IMR-90 (cell line): Measurements from ENCODE around the gene TEX13A. TPM values are rescaled to one million over a fixed set of nuclear protein-coding genes. Genes with fewer than 3 reads are reported as not detected.

ENCODE experiments used
- ATAC-seq: fragments of 200-7000 bp; cut with Tn5 transposase; 2 replicates; pipeline ENCODE4 v1.9.1; 2020; ENCODE audit warnings: low read depth, mild to moderate bottlenecking, moderate library complexity
- BruUV-seq: library from RNA; stranded (reverse); fragments of 400-500 nt; replicated peaks from 2 replicates; lab custom pipeline; 2021; lab: Mats Ljungman, UMichigan
- CTCF ChIA-PET: fragments of 300-600 bp; formaldehyde crosslinking; extraction: SDS; loops from one replicate; lab custom pipeline; 2021; ENCODE audit warnings: antibody characterized with exemption; lab: Yijun Ruan, JAX
- POLR2A ChIA-PET: fragments of 300-600 bp; sonication (Branson Sonifier 250); formaldehyde crosslinking; loops from one replicate; lab custom pipeline; 2022; ENCODE audit warnings: antibody characterized with exemption; ENCODE audit not compliant: unreplicated experiment; lab: Charles Lee
- DNase-seq: peaks from one replicate; pipeline ENCODE4 v3.0.0; 2013
- H2AFZ ChIP-seq: replicated peaks from 2 replicates; pipeline ENCODE3; 2013; ENCODE audit warnings: low read length, mild to moderate bottlenecking; ENCODE audit not compliant: poor library complexity
- H2AK5ac ChIP-seq: 2 replicates; pipeline ENCODE4 v1.6.1; 2013; ENCODE audit warnings: low read depth, low read length, inconsistent platforms
- H2AK9ac ChIP-seq: replicated peaks from 2 replicates; pipeline ENCODE3; 2013; ENCODE audit warnings: mild to moderate bottlenecking, low read depth, low read length, moderate library complexity; ENCODE audit not compliant: poor library complexity
- H2BK120ac ChIP-seq: 2 replicates; pipeline ENCODE4 v1.6.1; 2013; ENCODE audit warnings: low read depth, low read length, inconsistent platforms
- H2BK15ac ChIP-seq: 3 replicates; pipeline ENCODE4 v1.6.1; 2013; ENCODE audit warnings: low read depth, low read length, inconsistent platforms
- H2BK20ac ChIP-seq: 2 replicates; pipeline ENCODE4 v1.6.1; 2013; ENCODE audit warnings: low read depth, mild to moderate bottlenecking, inconsistent platforms, low read length, moderate library complexity
- H2BK5ac ChIP-seq: 2 replicates; pipeline ENCODE4 v1.6.1; 2013; ENCODE audit warnings: mild to moderate bottlenecking, low read depth, low read length, inconsistent platforms; ENCODE audit not compliant: poor library complexity, severe bottlenecking
- H3K14ac ChIP-seq: replicated peaks from 2 replicates; pipeline ENCODE4 v1.6.1; 2013; ENCODE audit warnings: low read depth, low read length, inconsistent platforms
- H3K18ac ChIP-seq: 2 replicates; pipeline ENCODE4 v1.6.1; 2013; ENCODE audit warnings: low read depth, low read length, control low read depth
- H3K23ac ChIP-seq: 2 replicates; pipeline ENCODE4 v1.6.1; 2013; ENCODE audit warnings: low read depth, low read length, inconsistent platforms
- H3K27ac ChIP-seq: 2 replicates; pipeline ENCODE4 v1.5.1; 2013; ENCODE audit warnings: mild to moderate bottlenecking, control low read depth, low read length; ENCODE audit not compliant: insufficient read depth
- H3K27me3 ChIP-seq: 2 replicates; pipeline ENCODE4 v1.6.1; 2013; ENCODE audit warnings: low read length; ENCODE audit not compliant: control insufficient read depth, insufficient read depth
- H3K36me3 ChIP-seq: 2 replicates; pipeline ENCODE4 v1.6.1; 2013; ENCODE audit warnings: low read length, mixed read lengths; ENCODE audit not compliant: control insufficient read depth, insufficient read depth
- H3K4ac ChIP-seq: 2 replicates; pipeline ENCODE4 v1.6.1; 2013; ENCODE audit warnings: low read depth, low read length, inconsistent platforms
- H3K4me1 ChIP-seq: 2 replicates; pipeline ENCODE4 v1.6.1; 2013; ENCODE audit warnings: low read length, mixed read lengths; ENCODE audit not compliant: control insufficient read depth, insufficient read depth
- H3K4me2 ChIP-seq: 2 replicates; pipeline ENCODE4 v1.6.1; 2013; ENCODE audit warnings: low read depth, mild to moderate bottlenecking, control low read depth, low read length, moderate library complexity
- H3K4me3 ChIP-seq: 2 replicates; pipeline ENCODE4 v1.5.1; 2013; ENCODE audit warnings: low read depth, mild to moderate bottlenecking, control low read depth, low read length, moderate library complexity; ENCODE audit not compliant: insufficient read depth
- H3K56ac ChIP-seq: 2 replicates; pipeline ENCODE4 v1.6.1; 2013; ENCODE audit warnings: low read length, inconsistent platforms; ENCODE audit not compliant: insufficient read depth; ENCODE audit errors: extremely low read depth
- H3K79me1 ChIP-seq, 2 experiments: 2 replicates each; pipeline ENCODE4 v1.6.1; 2013; ENCODE audit warnings: low read length in 2 of 2, inconsistent platforms in 1 of 2, low read depth in 1 of 2
- H3K9ac ChIP-seq: 2 replicates; pipeline ENCODE4 v1.6.1; 2013; ENCODE audit warnings: low read depth, low read length, control low read depth
- H3K9me1 ChIP-seq: 2 replicates; pipeline ENCODE4 v1.6.1; 2013; ENCODE audit warnings: low read length, inconsistent platforms; ENCODE audit not compliant: insufficient read depth
- H3K9me3 ChIP-seq: 2 replicates; pipeline ENCODE4 v1.6.1; 2013; ENCODE audit warnings: low read length; ENCODE audit not compliant: control insufficient read depth, insufficient read depth
- H4K20me1 ChIP-seq: 2 replicates; pipeline ENCODE4 v1.6.1; 2013; ENCODE audit warnings: low read length, inconsistent platforms; ENCODE audit not compliant: insufficient read depth
- H4K5ac ChIP-seq: 2 replicates; pipeline ENCODE4 v1.6.1; 2013; ENCODE audit warnings: mild to moderate bottlenecking, low read depth, low read length, control low read depth
- H4K8ac ChIP-seq, 2 experiments: 2 replicates each; pipeline ENCODE4 v1.6.1; 2013; ENCODE audit warnings: low read depth in 2 of 2, low read length in 2 of 2, control low read depth in 1 of 2, inconsistent platforms in 1 of 2
- H4K91ac ChIP-seq: 2 replicates; pipeline ENCODE4 v1.6.1; 2013; ENCODE audit warnings: low read depth, low read length, inconsistent platforms; ENCODE audit not compliant: insufficient read depth
- CHD1 ChIP-seq: IDR thresholded peaks from 2 replicates; pipeline ENCODE4 v1.6.1; 2012; ENCODE audit warnings: low read depth, low read length, improper control_type of control experiment
- CTCF ChIP-seq: conservative IDR thresholded peaks from 2 replicates; pipeline ENCODE4 v1.5.1; 2012; ENCODE audit warnings: mild to moderate bottlenecking, low read depth, low read length, improper control_type of control experiment
- ELK1 ChIP-seq: fragments of 150-350 bp; IDR thresholded peaks from 2 replicates; pipeline ENCODE4 v1.6.1; 2016; ENCODE audit warnings: low read depth, mild to moderate bottlenecking, low read length, moderate library complexity, borderline replicate concordance
- FOS ChIP-seq: fragments of 150-350 bp; IDR thresholded peaks from 2 replicates; pipeline ENCODE4 v1.6.1; 2016; ENCODE audit warnings: low read depth, low read length
- MAFK ChIP-seq: IDR thresholded peaks from 2 replicates; pipeline ENCODE4 v1.6.1; 2012; ENCODE audit warnings: low read depth, low read length, improper control_type of control experiment
- MXI1 ChIP-seq: IDR thresholded peaks from 2 replicates; pipeline ENCODE4 v1.6.1; 2012; ENCODE audit warnings: low read depth, mild to moderate bottlenecking, low read length, moderate library complexity, borderline replicate concordance
- POLR2A ChIP-seq: IDR thresholded peaks from 2 replicates; pipeline ENCODE4 v1.6.1; 2012; ENCODE audit warnings: mild to moderate bottlenecking, low read depth, low read length
- RCOR1 ChIP-seq: IDR thresholded peaks from 2 replicates; pipeline ENCODE4 v1.6.1; 2012; ENCODE audit warnings: mild to moderate bottlenecking, low read length, improper control_type of control experiment; ENCODE audit not compliant: insufficient replicate concordance
- RFX5 ChIP-seq: IDR thresholded peaks from 2 replicates; pipeline ENCODE4 v1.8.0; 2012; ENCODE audit warnings: low read depth, mild to moderate bottlenecking, low read length, moderate library complexity
- SMC3 ChIP-seq: fragments of 150-350 bp; IDR thresholded peaks from 2 replicates; pipeline ENCODE4 v1.6.1; 2016; ENCODE audit warnings: low read depth, mild to moderate bottlenecking, antibody characterized with exemption, low read length, moderate library complexity
- USF2 ChIP-seq: fragments of 150-350 bp; IDR thresholded peaks from 2 replicates; pipeline ENCODE4 v1.6.1; 2017; ENCODE audit warnings: mild to moderate bottlenecking, antibody characterized with exemption, low read length, low read depth
- WGBS, 2 experiments: methylation state at CpG; one replicate each; pipeline versions ENCODE4 v1.1.5 to v1.1.7; 2013; ENCODE audit warnings: missing lambda C conversion rate in 2 of 2; ENCODE audit not compliant: insufficient read length in 1 of 2; ENCODE audit errors: extremely low coverage in 2 of 2; 5-methylcytosine and 5-hydroxymethylcytosine counted together
- dilution Hi-C: fragments of 300-500 bp; cut with HindIII; formaldehyde crosslinking; loops from one replicate; pipeline ENCODE4 v1.14.3; 2018; ENCODE audit warnings: low sequenced_read_pairs; ENCODE audit not compliant: unreplicated experiment
- in situ Hi-C: fragments of 300-500 bp; cut with MboI; formaldehyde crosslinking; loops from 3 replicates; pipeline ENCODE4 v1.14.3; 2019; ENCODE audit warnings: low sequenced_read_pairs, inconsistent platforms, mixed read lengths
- intact Hi-C: fragments of 100-400 bp; cut with micrococcal nuclease; formaldehyde crosslinking; loops from 2 replicates; pipeline ENCODE4 v1.10.0; 2022
- polyA plus RNA-seq, 3 experiments: library from polyadenylated mRNA; depleted of rRNA; stranded (reverse); fragments of >200 nt; gene quantifications; 2 replicates each; pipeline ENCODE4 v1.2.3, GENCODE V29; 2012; ENCODE audit warnings: low replicate concordance in 1 of 3
- total RNA-seq: library from RNA; depleted of rRNA; stranded (reverse); fragments of >200 nt; gene quantifications from 2 replicates; pipeline ENCODE4 v1.2.3, GENCODE V29; 2012

TEX13A gene
- total and polyA plus RNA-seq, 2 of the 4 experiments (the other 2 are of a cell fraction): not detected

GRCh38 chrX:105173071-105173470 is 47.4 kb downstream of the TEX13A start:
- dilution Hi-C loops: no loop called here
- CTCF ChIA-PET: no interaction called here
- no peak overlapping the region for H3K56ac ChIP-seq

More at GRCh38 chrX:105173071-105173470, 47.4 kb downstream of the TEX13A start:
- no TSS peak for BruUV-seq
- Histone ChIP-seq H2BK5ac (no peak overlapping the region), H4K8ac (no peak overlapping the region), H2AK9ac (no peak overlapping the region), H3K14ac (no peak overlapping the region), H2AK5ac (no peak overlapping the region), H4K91ac (no peak overlapping the region), H3K4me3 (no peak overlapping the region), H2BK20ac (no peak overlapping the region), H3K23ac (no peak overlapping the region), H2AFZ (no peak overlapping the region), H3K9ac (no peak overlapping the region), H3K9me1 (no peaks in the 10 kb centered on the region), H3K27ac (no peak overlapping the region), H3K4me1 (no peaks in the 10 kb centered on the region), H3K79me1 (no peaks in the 10 kb centered on the region), H4K5ac (no peak overlapping the region), H3K36me3 (no peaks in the 10 kb centered on the region), H3K9me3 (no peaks in the 10 kb centered on the region), H4K20me1 (no peaks in the 10 kb centered on the region), H2BK120ac (no peak overlapping the region), H3K4ac (no peak overlapping the region), H3K18ac (no peak overlapping the region), H3K4me2 (no peak overlapping the region), H2BK15ac (no peak overlapping the region), H3K27me3 (peaks cover 2% of the 10 kb centered on the region)
- intact Hi-C loops (no loop called here), in situ Hi-C loops (no loop called here)
- TF ChIP-seq CHD1 (no peak), MXI1 (no peak), USF2 (no peak), MAFK (no peak), RFX5 (no peak), RCOR1 (no peak), CTCF (no peak), POLR2A (no peak), ELK1 (no peak), SMC3 (no peak), FOS (no peak)
- POLR2A ChIA-PET: no interaction called here
- DNase-seq (no peak), ATAC-seq (no peak)
- 100% methylated on average over 3 of the region's 4 CpGs; no CpG with 5 or more reads in 1 of the 2 experiments for WGBS, 2 experiments
